ENCODE data around the gene C20orf202. TPM values are rescaled to one million over a fixed set of nuclear protein-coding genes. Genes with fewer than 3 reads are reported as not detected.

Gene C20orf202
- 1 to 10 TPM in 2 of 7 donors, under 1 TPM in 3, not detected in 2; 0.23 to 2.9 (median 0.44) TPM for total RNA-seq
- under 1 TPM; 0.06 to 0.26 (median 0.07) TPM for polyA plus RNA-seq
- long read RNA-seq, donor 1, partial matches to known transcripts, result 0 of 1 reads
- long read RNA-seq, donor 1, other reads (novel, unspliced or antisense), result 0 of 1 reads
- long read RNA-seq, donor 2, result 0 reads

DNA sequence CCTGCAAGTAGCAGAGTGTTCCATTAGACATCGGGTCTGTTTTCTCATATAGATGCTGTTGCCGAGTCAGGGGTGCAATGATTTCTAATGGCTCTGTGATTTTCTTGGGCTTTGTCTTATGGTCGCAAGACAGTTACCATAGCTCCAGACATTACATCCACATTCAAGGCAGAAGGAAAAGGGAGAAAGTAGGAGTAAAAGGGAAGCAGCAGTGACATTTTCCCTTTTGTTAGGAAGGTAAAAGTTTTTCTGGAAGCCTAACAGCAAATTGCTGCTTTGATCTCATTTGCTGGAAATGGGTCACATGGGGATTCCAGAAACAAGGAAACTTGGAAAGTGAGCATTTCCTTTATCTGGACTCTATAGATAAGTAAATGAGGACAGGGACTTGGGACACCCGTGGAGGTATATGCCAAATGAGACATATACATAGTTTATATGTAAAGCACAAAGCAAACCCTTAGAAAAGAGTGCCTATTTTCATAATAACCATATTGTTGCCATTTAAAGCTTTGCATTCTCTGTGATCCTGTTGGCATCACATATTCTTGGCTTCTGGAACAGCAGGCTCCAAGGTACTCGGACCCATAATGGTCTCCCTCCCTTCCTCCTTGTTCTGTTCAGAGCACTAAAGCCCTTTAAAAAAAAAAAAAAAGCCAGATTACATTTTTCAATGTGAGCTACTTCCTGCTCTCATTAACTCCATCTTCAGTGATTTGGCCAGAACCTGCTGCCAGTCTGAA, at the start of gene C20orf202:
Gene C20orf202, plus strand, starts transcription at position 693 of the 743 bp plus-strand sequence. CDS start 132 bp downstream, outside the sequence.
- intact Hi-C loops (cut with DNase I; ENCODE audit: low total_unique reads), result no loop called here
- Histone ChIP-seq H3K9me3 (no peaks in the 10 kb centered on the region), H3K36me3 (no peaks in the 10 kb centered on the region), H3K27me3 (replicated peaks in 1 of 7) (peaks cover 0 to 4% (median 0%) of the 10 kb centered on the region in 7 donors), H3K4me3 (no peak within 1 kb of the TSS), H3K4me1 (no peaks in the 10 kb centered on the region), H3K27ac (no peak within 1 kb of the TSS)
- DNase-seq, result no peak
- WGBS, 5 donors, result 73 to 85% (median 77%) methylated on average over 5 of the region's 5 CpGs
- TF ChIP-seq POLR2AphosphoS5 (IDR thresholded peaks at IDR 0.05), result no peak
- TF ChIP-seq, protein P1, sequence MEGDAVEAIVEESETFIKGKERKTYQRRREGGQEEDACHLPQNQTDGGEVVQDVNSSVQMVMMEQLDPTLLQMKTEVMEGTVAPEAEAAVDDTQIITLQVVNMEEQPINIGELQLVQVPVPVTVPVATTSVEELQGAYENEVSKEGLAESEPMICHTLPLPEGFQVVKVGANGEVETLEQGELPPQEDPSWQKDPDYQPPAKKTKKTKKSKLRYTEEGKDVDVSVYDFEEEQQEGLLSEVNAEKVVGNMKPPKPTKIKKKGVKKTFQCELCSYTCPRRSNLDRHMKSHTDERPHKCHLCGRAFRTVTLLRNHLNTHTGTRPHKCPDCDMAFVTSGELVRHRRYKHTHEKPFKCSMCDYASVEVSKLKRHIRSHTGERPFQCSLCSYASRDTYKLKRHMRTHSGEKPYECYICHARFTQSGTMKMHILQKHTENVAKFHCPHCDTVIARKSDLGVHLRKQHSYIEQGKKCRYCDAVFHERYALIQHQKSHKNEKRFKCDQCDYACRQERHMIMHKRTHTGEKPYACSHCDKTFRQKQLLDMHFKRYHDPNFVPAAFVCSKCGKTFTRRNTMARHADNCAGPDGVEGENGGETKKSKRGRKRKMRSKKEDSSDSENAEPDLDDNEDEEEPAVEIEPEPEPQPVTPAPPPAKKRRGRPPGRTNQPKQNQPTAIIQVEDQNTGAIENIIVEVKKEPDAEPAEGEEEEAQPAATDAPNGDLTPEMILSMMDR (IDR thresholded peaks at IDR 0.05 in 8 of 11, conservative IDR thresholded peaks at IDR 0.05 in 3 of 11), result no peak
- no peak for TF ChIP-seq POLR2A (IDR thresholded peaks at IDR 0.05)

GRCh38 chr20:1154226-1154625, 49.0 kb upstream of the C20orf202 start:
- Histone ChIP-seq H3K27me3 (replicated peaks in 1 of 7) (no peaks in the 10 kb centered on the region), H3K27ac (no peak overlapping the region), H3K36me3 (peaks cover 0 to 96% (median 29%) of the 10 kb centered on the region in 6 donors), H3K4me1 (no peaks in the 10 kb centered on the region), H3K4me3 (no peak overlapping the region), H3K9me3 (peaks cover 0 to 12% (median 7%) of the 10 kb centered on the region in 8 donors)
- intact Hi-C loops (cut with DNase I; ENCODE audit: low total_unique reads), result no loop called here
- no peak for DNase-seq
- TF ChIP-seq POLR2AphosphoS5 (IDR thresholded peaks at IDR 0.05) (no peak), POLR2A (IDR thresholded peaks at IDR 0.05) (no peak)
- TF ChIP-seq, protein P1 (IDR thresholded peaks at IDR 0.05 in 8 of 11, conservative IDR thresholded peaks at IDR 0.05 in 3 of 11), result no peak

GRCh38 chr20:1154691-1155090, 48.6 kb upstream of the C20orf202 start:
- 88 to 100% (median 100%) methylated on average over 1 of the region's 1 CpG for WGBS, 5 donors
- Histone ChIP-seq H3K36me3 (peaks cover 0 to 96% (median 31%) of the 10 kb centered on the region in 6 donors), H3K27ac (no peak overlapping the region), H3K9me3 (peaks cover 0 to 12% (median 7%) of the 10 kb centered on the region in 8 donors), H3K4me3 (no peak overlapping the region), H3K27me3 (replicated peaks in 1 of 7) (no peaks in the 10 kb centered on the region), H3K4me1 (no peaks in the 10 kb centered on the region)
- TF ChIP-seq POLR2A (IDR thresholded peaks at IDR 0.05), result no peak
- no peak for DNase-seq
- intact Hi-C loops (cut with DNase I; ENCODE audit: low total_unique reads), result no loop called here

- Histone ChIP-seq H3K36me3 (peaks cover 3 to 96% (median 37%) of the 10 kb centered on the region in 6 donors), H3K4me1 (no peaks in the 10 kb centered on the region), H3K4me3 (no peak overlapping the region), H3K27me3 (replicated peaks in 1 of 7) (no peaks in the 10 kb centered on the region), H3K9me3 (peaks cover 0 to 12% (median 7%) of the 10 kb centered on the region in 8 donors), H3K27ac (no peak overlapping the region)
- intact Hi-C loops (cut with DNase I; ENCODE audit: low total_unique reads), result no loop called here
- WGBS, 5 donors, result 95 to 99% (median 98%) methylated on average over 3 of the region's 3 CpGs
- DNase-seq, result no peak
- TF ChIP-seq POLR2AphosphoS5 (IDR thresholded peaks at IDR 0.05), result no peak
- TF ChIP-seq, protein P1 (IDR thresholded peaks at IDR 0.05 in 8 of 11, conservative IDR thresholded peaks at IDR 0.05 in 3 of 11), result no peak
- TF ChIP-seq POLR2A (IDR thresholded peaks at IDR 0.05), result no peak
These were observed 47.9 kb upstream of the C20orf202 start for GRCh38 chr20:1155342-1155741.
